Testis (tissue), 3 donors: ENCODE results near the gene TMOD2. TPM values are rescaled to one million over a fixed set of nuclear protein-coding genes. Genes with fewer than 3 reads are reported as not detected.

Experiments used
- DNase-seq: peaks from one replicate; pipeline ENCODE4 v3.0.0-alpha.2; 2019
- H3K27ac ChIP-seq, 2 donors: fragments of 200-600 bp; sonication (generic); one replicate each; pipeline ENCODE4 v1.5.1; 2019
- H3K27me3 ChIP-seq: fragments of 200-600 bp; sonication (generic); one replicate; pipeline ENCODE4 v1.5.1; 2019
- H3K36me3 ChIP-seq: fragments of 200-600 bp; sonication (generic); one replicate; pipeline ENCODE4 v1.5.1; 2017; ENCODE audit warnings: low read depth; ENCODE audit errors: missing control alignments
- H3K4me1 ChIP-seq: fragments of 200-600 bp; sonication (generic); one replicate; pipeline ENCODE4 v1.5.1; 2019
- H3K4me3 ChIP-seq, 2 donors: fragments of 200-600 bp; sonication (generic); one replicate each; pipeline ENCODE4 v1.5.1; 2017 to 2019
- H3K9me3 ChIP-seq: fragments of 200-600 bp; sonication (generic); one replicate; pipeline ENCODE4 v1.5.1; 2017
- CTCF ChIP-seq, 3 experiments: fragments of 450-650 bp in 2 of 3; fragments of 200-600 bp in 1 of 3; sonication (generic) in 1 of 3; IDR thresholded peaks; one replicate each; pipeline ENCODE4 v1.5.1; 2016 to 2019; ENCODE audit warnings: antibody characterized with exemption in 3 of 3, mild to moderate bottlenecking in 2 of 3, moderate library complexity in 1 of 3
- POLR2A ChIP-seq: fragments of 450-650 bp; IDR thresholded peaks from one replicate; pipeline ENCODE4 v1.6.1; 2017; ENCODE audit warnings: antibody characterized with exemption, mild to moderate bottlenecking, moderate library complexity
- WGBS, 2 donors: methylation state at CpG; one replicate each; pipeline ENCODE4 v1.1.5; 2018; 5-methylcytosine and 5-hydroxymethylcytosine counted together
- intact Hi-C: fragments of 100-400 bp; cut with DNase I; formaldehyde crosslinking; loops from one replicate; pipeline ENCODE4 v1.15.1; 2023; ENCODE audit warnings: low total_unique reads
- polyA plus RNA-seq: library from polyadenylated mRNA; stranded (reverse); fragments of 350-450 nt; fragmentation: Illumina TruSeq; extraction: RNeasy Lipid Tissue Mini Kit (QIAGEN cat#74804); gene quantifications from one replicate; pipeline ENCODE4 v1.2.3, GENCODE V29; 2014; ENCODE audit warnings: low read depth, low replicate concordance; ENCODE audit not compliant: insufficient read depth
- small RNA-seq, 2 donors: library from RNA; depleted of rRNA; stranded (forward); fragments of <200 nt; gene quantifications; one replicate each; pipeline ENCODE3, GENCODE V24; 2016
- total RNA-seq, 2 donors: library from RNA; depleted of rRNA; stranded (reverse); fragments of >200 nt; gene quantifications; one replicate each; pipeline ENCODE4 v1.2.3, GENCODE V29; 2016

TMOD2 gene
- total and polyA plus RNA-seq, 3 donors from 2014 or later, result 5.8 to 6.4 (median 5.9) TPM

GRCh38 chr15:51864408-51865056 is 113.1 kb downstream of the TMOD2 start:
- H3K4me1 ChIP-seq, result no peaks in the 10 kb centered on the region
- H3K27me3 ChIP-seq, result no peaks in the 10 kb centered on the region
- H3K27ac ChIP-seq, result no peak overlapping the region
- intact Hi-C loops, result no loop called here
- no peak for DNase-seq
- H3K36me3 ChIP-seq, result no peaks in the 10 kb centered on the region
- TF ChIP-seq POLR2A (no peak), CTCF (IDR thresholded peaks at IDR 0.05) (no peak)
- 92 to 96% methylated on average over 4 of the region's 4 CpGs for WGBS, 2 donors
- no peaks in the 10 kb centered on the region for H3K9me3 ChIP-seq
- no peak overlapping the region for H3K4me3 ChIP-seq

GRCh38 chr15:51865317-51865716 is 113.9 kb downstream of the TMOD2 start:
- TF ChIP-seq CTCF (IDR thresholded peaks at IDR 0.05), result no peak
- no peak for TF ChIP-seq POLR2A
- Histone ChIP-seq H3K9me3 (no peaks in the 10 kb centered on the region), H3K27me3 (no peaks in the 10 kb centered on the region), H3K27ac (no peak overlapping the region), H3K4me3 (no peak overlapping the region), H3K36me3 (no peaks in the 10 kb centered on the region), H3K4me1 (no peaks in the 10 kb centered on the region)
- 71 to 100% methylated on average over 1 of the region's 1 CpG for WGBS, 2 donors
- intact Hi-C loops, result no loop called here
- DNase-seq, result no peak

Small RNA genes lying within 50 kb of the gene (small RNA-seq; reads per million reads assigned to genes)
- gene AC090971.5 (0 reads per million in 2 donors), gene RF00017 (0 reads per million in 2 donors)

Other genes with a start within 250 kb of the TMOD2 start
- 10 to 100 TPM; 64.4 to 81.3 TPM for gene DMXL2, start 128.8 kb upstream of the TMOD2 start, total RNA-seq
- gene DMXL2, start 128.8 kb upstream of the TMOD2 start, polyA plus RNA-seq, result 54.5 TPM
- gene SCG3, start 70.1 kb upstream of the TMOD2 start, total RNA-seq, result 1 to 10 TPM; 1.2 to 1.3 TPM
- 2.0 TPM for gene SCG3, start 70.1 kb upstream of the TMOD2 start, polyA plus RNA-seq
- 10 to 100 TPM; 18.7 to 19.9 TPM for gene LYSMD2, start 13.9 kb upstream of the TMOD2 start, total RNA-seq
- 21.1 TPM for gene LYSMD2, start 13.9 kb upstream of the TMOD2 start, polyA plus RNA-seq
- gene TMOD3, start 78.1 kb downstream of the TMOD2 start, total RNA-seq, result 10 to 100 TPM; 15.6 to 16.6 TPM
- gene TMOD3, start 78.1 kb downstream of the TMOD2 start, polyA plus RNA-seq, result 21.2 TPM
- gene LEO1, start 220.2 kb downstream of the TMOD2 start, total RNA-seq, result 10 to 100 TPM; 20.7 to 21.0 TPM
- gene LEO1, start 220.2 kb downstream of the TMOD2 start, polyA plus RNA-seq, result 8.2 TPM